HG02981 (cell line): ENCODE results near the gene PCBD1.
"Not testable (repeated sequence)": the region's sequence is repeated elsewhere in the genome, so short reads cannot be mapped to it uniquely, and the experiment has no call there.

Source experiments
- ATAC-seq: cut with Tn5 transposase; IDR thresholded peaks from one replicate; pipeline ENCODE4 v1.9.1; 2021; ENCODE audit warnings: mild to moderate bottlenecking, moderate library complexity; ENCODE audit not compliant: unreplicated experiment

Gene PCBD1

DNA sequence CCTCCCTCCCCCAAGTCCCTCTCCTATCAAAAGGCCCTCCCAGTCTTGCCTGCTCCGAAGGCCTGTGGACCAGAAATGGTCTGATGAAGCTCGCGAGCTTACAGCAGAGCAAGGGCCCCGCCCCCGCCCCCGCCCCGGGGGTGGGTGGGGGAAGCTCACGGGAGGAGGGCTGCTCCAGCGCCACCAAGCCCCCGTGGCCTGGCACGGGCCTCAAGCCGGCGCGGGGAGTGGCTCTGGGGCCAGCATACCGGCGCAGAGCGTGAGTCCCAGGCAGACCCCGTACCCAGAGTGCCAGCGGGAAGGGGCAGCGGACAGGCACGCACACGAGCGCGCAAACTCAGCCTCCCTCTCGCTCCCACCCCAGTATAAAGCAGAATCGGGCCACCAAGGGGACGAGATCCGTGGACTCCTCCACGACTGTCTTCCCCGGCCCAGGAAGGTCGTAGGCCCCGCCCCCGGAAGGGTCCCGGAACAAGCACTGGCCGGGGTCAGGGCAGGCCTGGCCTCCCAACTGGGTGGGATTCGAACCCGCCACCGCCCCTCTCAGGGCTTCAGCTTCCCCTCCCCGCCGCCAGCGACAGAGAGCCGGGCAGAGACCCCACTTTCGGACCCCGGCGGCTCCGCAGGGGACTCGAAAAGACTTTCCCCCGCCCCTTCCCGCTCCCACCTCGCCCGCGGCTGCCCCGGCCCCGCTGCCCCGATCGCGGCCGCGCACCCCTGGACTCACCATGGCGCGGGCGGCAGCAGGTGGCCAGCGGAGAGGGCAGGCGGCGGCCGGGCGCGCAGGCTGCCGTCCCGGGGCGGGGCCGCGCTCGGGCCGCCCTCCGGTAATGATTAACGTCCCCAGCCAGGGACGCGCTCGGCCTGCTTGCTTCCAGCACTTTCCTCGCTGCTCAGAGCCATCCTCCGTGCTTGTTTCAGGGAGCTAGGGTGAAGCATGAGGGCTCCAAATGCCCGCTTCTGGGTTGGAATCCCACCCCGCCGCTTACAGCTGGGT, at the start of gene PCBD1:
TSS of gene PCBD1 (minus strand) at position 762 of the 997 bp plus-strand sequence. CDS start at position 730, 32 bp downstream.
- ATAC-seq: peak; percentile 76

DNA sequence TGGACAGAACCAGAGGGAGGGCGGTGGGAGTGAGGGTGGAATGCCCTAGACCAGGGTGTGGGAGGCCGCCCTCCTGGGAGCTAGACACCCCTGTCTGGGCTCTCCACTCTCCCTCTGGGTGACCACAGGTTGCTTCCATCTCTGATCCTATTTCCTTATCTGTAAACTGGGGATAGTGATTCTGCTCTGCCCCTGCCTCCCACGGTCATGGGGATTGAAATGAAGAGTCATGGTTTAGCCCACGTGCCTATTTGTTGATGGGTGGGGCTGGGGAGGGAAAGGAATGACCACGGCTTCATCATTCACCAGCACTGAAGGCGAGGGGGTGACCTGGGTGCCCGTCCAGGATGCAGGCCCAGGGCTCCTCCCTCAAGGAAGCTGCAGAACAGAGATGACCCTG, 49.3 kb upstream of the PCBD1 start:
- ATAC-seq: no peak

DNA sequence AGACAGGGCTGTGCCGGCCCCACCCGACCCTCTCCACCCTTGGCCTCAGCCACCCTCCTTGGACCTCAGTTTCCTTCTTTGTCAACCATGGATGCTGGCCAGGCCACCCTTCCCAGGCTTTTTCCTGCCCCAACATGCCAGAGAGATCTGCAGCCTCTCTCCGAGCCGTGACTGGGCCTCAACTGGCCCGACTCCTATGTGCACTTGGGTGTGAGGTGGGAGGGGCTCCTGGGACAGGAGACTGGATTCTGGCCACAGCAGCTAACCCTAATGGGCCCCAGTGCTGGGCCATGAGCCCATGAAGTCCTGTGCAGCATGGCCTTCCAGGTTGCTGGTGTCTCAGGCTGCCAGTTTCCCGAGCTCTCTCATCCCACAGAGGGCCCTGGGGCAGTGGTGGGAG, 47.7 kb upstream of the PCBD1 start:
- ATAC-seq: no peak

DNA sequence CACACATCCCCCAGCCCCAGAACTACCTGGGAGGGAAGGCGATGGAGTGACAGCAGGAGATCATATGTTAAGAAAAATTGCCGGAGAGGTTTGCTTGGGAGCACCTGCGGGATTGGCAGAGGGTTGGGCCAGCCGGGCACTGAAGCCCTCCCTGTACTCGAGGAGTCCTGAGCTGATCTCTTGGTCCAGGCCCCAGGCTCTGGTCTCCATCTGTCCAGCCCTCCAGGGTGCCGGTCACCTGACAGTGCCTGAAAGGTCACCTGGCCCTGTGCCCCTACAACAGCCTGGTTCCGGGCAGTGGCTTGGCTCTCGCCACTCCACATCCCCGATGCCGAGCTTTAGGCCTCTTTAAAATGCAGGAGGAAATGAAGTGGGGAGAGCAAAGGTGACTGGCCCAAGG, 47.3 kb upstream of the PCBD1 start:
- no peak for ATAC-seq

DNA sequence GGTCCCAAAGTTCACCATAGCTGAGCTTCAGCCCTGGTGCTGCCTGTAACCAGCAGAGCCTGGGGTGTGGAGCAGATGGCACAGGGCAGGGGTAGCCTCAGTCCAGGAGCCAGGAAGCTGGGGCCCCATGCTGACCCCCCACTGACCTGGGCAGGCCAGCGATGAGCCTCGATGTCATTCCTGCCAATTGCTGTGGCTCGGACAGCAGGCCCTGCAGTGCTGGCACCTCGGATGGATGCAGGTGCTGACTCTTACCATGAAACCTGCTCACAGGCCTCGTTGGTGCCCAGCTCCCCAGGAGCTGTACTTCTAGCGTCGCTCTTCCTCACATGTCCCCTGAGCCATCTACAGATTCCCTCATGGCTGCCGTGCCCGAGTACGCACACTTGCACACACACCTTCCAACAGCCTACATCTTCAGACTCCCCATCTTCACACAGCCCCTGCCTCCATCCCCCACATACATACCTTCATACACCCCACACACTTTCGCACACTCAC, 46.8 kb upstream of the PCBD1 start:
- no peak for ATAC-seq

DNA sequence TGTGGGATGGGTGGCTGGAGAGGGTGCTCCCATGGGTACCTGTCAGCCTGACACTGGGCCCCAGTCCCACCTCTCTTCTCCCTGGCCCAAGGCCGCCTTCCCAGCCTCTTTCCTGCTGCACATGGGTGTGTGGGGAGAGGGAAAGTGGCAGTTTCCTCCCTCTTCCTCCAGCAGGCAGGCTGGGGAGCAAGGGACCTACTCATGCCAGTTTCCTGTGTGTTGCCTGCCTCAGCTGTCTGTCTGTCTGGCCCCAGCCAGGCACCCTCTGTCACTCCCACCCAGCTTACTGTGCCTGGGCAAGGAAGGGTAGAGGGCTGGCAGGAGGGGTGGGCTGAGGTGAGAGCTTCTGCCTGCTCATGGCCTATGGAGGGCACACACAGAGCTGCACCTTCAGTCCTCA, 46.3 kb upstream of the PCBD1 start:
- ATAC-seq: no peak

DNA sequence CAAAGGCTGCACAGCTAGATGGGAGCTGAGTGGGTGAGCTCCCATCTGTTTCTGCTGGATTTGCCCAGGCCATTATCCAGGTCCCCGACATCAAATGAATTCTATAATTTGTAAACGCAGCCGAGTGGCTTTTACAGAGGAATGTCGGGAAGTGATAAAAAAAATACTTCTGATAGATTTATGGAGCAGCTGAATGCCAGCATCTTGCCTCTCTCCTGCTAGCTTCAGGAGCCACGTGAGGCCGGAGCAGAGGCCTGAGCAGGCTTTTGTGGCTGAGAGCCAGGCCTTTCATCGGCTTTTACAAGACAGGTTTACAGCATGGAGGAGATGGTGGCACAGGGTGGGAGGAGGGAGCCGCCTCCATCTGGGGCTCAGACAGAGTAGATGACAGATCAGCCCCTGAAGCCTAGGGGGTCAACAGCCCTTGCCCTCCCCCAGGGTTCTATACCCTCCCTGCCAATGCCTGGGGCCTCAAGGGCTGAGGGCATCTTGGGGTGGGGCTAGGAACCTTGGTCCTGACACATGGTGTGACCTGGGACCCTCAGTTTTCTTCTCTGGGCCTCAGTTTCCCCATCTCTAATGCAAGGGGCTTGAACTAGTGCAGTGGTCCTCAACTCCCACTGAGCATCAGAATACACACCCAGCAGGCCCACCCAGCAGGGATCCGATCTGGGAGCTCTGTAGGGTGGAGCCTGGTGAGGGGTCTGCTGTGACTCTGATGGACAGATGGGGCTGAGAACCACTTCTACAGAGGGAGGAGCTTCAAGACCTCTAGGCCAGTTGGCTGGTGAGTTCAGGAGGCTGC, 44.2 kb upstream of the PCBD1 start:
- ATAC-seq: no peak

DNA sequence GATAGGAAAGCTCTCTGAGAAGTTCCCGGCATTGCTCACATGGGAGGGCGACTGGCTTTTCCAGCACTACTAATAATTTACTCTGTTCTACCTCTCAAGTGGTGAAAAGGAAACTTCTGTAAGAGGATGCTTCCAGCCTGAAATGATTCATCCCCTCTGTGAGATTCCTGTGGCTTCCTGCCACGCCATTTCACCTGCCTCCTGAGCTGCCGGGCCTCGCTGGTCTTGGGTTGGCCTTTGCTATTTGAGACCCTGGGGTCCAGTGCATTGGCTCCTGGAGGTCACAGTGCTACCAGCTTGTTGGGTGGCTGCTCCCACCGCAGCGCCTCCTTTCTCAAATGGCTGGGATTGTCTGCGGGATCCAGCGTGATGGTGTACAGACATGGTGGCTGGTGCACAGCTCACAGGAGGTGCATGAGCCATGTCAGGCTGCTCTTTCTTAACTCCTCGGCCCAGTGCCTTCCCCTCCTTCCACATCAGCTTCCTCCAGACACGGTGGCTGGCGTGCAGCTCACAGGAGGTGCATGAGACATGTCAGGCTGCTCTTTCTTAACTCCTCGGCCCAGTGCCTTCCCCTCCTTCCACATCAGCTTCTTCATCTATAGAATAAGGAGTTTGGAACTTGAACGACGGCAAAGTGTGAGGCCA, 42.9 kb upstream of the PCBD1 start:
- no peak for ATAC-seq

DNA sequence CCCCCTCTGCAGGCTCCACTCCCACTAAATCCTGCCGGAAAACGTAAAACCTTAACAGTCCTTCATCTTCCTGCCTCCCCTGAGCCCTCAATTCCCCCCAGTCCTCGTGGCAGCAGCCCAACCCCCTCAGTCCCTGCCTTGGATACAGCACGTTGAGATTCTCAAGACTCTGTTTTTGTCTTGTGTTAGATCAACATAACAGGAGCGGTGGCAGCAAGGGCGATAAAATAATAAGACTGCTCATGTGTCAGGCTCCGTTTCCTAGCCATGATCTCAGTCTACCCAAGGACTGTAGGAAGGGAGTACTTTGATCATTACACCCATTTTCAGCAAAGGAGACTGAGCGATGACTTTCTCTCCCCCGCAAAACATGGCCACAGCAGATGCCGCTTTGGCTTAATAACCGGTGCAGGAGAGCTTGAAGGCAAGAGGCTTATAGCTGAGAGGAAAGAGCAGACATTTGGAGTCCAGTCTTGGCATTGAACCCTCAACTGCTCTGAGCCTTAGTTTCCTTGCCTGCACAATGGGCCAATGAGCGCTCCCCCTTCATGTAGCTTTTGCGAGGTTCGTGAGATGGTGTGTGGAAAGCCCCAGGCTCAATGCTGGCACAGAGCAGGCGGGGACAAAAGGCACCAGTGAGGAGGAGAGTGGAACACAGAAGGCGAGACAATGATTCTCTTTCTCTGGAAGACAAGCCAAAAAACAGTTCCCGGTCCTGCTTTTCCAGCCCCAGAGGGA, 42.1 kb upstream of the PCBD1 start:
- no peak for ATAC-seq

DNA sequence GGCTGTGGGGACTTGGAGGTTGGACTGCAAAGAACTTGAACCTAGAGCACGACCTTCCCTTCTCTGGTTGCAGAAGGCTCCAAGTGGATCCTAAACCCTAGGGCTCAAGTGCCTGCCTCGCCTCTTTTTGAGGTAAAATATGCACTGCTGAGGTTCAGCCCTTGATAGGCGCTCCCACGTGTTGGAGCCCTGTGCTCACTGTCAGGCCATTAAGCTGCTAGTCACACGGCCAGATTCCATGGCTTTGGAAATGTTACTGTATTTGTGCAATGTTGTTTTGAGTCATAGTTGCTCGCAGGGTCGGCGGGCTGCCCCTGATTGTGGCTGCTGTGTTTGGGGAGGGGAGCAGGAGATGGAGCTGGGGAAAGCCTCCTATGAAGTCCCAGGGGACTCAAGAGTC, 39.8 kb upstream of the PCBD1 start:
- ATAC-seq: no peak

DNA sequence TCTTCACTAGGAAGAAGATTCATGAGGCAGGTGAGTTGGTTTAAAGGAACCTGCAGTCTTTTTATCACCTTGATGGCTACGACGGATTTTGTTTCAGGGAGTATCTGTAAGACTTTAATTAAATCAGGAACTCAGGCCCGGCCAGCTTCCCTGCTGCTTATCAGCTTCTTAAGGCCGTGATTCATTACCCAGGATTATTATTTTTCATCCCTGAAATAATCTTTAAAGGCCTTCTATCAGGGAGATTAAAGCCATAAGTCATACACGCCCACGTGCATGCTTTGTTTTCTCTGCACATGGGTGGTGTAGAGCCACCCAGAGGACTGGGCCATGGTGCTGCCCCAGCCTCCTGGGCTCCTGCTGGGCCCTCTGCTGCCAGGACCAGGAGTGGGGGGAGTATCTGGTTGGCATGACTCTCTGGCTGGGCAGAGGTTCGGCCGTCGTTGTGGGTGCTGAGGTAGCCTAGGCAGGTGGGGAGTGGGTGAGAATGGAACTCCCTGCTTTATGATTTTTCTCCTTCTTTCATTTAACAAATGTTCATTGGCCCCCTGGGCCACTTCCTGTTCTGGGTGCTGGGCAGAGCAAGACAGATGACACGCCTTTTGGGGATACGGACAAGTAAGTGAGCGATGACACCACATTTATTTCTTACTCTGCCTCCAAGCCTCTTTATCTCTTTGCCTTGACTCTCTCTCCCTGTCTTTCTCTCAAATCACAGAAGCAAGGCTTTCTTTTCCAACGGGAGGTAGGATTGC, 39.0 kb upstream of the PCBD1 start:
- ATAC-seq: no peak

DNA sequence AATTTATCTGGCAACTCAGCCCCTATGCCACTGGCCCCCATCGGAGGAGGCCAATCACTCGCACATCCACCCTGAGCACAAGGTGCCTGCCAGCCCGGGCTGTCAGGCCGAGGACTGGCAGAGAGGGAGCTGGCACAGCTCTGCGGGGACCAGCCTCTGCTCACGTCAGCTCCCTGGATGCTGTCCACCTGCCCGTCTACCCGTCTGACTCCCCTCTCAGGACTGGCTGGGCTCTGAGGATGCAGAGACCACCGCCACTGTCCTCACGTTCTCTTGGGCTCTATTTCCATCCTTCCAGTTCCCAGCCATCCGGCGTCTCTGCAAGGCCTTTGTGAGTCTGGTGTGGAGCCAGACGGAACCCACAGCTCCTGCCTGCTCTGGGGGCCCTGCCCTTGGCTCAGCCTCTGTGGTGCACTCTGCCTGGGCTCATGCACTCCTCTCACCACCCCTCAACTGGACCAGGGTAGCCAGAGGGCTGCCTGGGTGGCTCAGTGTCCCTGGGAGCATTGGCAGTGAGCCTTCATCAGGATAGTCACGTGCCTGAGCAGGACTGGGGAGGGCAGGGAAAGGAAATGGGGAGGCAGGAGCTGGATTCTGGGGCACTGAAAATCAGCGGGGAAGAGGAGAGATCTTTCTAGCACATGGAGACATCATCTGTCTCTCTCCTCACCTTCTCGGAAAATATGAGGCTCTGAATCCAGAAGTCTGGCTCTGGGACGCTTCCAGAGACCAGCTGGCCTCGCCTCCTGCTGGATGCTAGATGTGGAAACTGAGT, 38.0 kb upstream of the PCBD1 start:
- no peak for ATAC-seq

DNA sequence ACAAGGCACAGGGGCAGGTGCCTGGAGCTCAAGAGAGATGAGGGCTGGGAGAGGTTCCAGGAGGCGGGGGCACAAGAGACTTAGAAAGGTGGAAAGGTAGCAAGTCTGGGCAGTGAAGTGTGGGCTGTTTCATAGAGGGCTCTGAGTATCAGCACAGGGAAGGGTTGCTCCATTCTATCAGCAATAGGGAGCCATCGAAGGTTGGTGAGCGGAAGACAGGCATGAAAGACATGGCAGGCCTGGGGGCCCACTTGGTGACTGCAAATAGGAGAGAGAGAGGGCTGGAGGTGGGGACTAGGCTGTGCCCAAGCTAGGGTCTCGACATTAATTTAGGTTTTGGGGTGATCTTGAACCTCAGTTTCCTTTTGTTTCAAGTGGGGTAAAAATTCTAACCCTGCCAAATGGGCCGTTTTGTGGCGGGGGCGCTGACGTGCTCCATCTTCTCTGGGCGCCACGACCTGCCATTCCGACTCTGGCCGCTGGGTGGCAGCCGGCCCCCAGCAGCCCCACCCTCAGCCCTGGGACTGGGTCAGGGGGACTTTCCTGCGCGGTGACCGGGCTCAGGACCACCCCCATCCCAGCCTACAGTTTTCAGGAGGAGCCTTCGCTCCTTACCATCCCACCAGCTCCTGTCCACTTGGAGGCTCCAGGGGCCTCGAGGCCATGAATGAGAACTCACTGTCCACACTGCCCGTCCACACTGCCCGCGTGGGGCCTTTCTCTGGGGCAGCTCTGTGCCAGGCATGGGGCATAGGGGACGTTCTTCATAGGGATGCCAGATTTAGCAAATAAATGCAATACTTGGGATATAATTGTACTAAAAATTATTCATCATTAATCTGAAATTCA, 37.2 kb upstream of the PCBD1 start:
- no peak for ATAC-seq

DNA sequence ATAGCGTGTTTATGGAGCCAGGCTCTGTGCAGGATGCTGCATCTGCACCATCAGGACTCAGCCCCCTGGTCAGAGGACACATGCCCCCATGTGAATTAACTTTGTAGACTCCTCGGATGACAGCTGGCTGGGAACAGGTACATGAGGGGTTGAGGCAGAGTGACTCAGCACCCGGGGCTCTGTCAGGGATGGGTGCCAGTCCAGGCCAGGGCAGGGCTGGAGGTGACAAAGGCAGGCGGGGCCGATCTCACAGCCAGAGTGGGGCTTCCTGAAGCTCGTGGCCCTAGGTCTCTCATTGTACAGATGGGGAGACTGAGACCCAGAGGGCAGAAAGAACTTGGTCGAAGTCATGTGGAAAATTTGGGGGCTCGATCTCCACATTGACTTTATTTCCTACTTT, 35.3 kb upstream of the PCBD1 start:
- no peak for ATAC-seq

DNA sequence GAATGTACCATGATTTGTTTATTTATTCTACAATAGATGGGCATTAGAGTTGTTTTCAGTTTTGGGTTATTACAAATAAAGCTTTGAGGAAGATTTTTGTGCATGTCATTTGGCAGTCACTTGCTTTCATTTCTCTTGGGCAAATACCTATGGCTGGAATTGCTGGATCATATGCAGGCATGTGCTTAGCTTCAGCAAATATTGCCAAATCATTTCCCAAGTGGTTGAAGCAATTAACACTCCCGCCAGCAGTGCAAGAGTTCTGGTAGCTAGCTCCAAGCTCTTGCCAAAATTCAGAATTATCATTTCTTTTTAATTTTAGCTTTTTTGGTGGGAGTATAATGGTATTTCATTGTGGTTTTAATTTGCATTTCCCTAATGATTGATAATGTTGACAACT, 32.9 kb upstream of the PCBD1 start:
- ATAC-seq: no peak

DNA sequence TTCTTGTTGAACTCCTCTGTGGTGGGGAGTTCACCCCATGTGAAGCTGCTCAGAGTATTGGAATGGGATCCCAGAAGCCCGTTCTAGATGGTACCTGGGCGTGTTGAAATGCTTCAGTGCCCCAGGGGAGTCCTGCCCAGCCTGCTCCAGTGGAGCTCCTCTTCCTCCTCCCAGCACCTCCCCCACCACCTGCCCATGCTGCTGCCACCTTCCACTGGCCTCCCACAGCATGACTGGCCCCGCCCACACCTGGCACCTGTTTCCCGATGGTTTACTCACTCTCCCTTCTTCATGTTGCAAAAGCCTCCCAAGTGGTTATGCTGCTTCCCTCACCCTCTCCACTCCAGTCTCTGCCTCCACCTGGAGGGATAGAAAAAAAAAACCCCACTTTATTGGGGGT, 32.2 kb upstream of the PCBD1 start:
- no peak for ATAC-seq

DNA sequence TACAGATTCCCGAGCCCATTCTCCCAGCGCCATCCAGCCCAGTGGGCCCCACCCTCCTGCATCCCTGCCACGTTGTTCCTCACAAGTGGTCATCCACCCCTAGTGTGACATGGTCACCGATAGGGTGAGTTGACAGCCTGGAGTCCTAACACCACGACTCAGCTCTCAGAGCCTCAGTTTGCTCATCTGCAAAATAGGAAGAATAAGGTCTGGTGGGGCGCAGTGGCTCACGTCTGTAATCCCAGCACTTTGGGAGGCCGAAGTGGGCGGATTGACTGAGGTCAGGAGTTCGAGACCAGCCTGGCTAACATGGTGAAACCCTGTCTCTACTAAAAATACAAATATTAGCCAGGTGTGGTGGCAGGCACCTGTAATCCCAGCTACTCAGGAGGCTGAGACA, 31.5 kb upstream of the PCBD1 start:
- ATAC-seq: not testable (repeated sequence)
